GM10248 (cell line): Measurements from ENCODE around the gene DUSP22.
A peak's percentile ranks its signal among the peaks of the same experiment; 100 is the strongest.
"Not testable (repeated sequence)": the region's sequence is repeated elsewhere in the genome, so short reads cannot be mapped to it uniquely, and the experiment has no call there.

Experiments used
- CTCF ChIA-PET: fragments of 300-600 bp; sonication (Branson Sonifier 250); formaldehyde crosslinking; extraction: SDS; loops from one replicate; lab custom pipeline; 2021; ENCODE audit warnings: antibody characterized with exemption; lab: Yijun Ruan, JAX
- POLR2A ChIA-PET: fragments of 350-650 bp; sonication (Branson Sonifier 250); formaldehyde crosslinking; extraction: SDS; loops from one replicate; lab custom pipeline; 2020; ENCODE audit warnings: antibody characterized with exemption; lab: Yijun Ruan, JAX
- DNase-seq: peaks from one replicate; pipeline ENCODE4 v3.0.0; 2012; ENCODE audit errors: extremely low spot score
- TF ChIP-seq, protein P1 (sequence below): IDR thresholded peaks from 2 replicates; pipeline ENCODE4 v1.5.1; 2012; ENCODE audit warnings: mild to moderate bottlenecking, low read depth; ENCODE audit errors: extremely low read depth, missing control alignments, control extremely low read depth

The DUSP22 gene, protein sequence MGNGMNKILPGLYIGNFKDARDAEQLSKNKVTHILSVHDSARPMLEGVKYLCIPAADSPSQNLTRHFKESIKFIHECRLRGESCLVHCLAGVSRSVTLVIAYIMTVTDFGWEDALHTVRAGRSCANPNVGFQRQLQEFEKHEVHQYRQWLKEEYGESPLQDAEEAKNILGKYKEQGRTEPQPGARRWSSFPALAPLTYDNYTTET

DNA sequence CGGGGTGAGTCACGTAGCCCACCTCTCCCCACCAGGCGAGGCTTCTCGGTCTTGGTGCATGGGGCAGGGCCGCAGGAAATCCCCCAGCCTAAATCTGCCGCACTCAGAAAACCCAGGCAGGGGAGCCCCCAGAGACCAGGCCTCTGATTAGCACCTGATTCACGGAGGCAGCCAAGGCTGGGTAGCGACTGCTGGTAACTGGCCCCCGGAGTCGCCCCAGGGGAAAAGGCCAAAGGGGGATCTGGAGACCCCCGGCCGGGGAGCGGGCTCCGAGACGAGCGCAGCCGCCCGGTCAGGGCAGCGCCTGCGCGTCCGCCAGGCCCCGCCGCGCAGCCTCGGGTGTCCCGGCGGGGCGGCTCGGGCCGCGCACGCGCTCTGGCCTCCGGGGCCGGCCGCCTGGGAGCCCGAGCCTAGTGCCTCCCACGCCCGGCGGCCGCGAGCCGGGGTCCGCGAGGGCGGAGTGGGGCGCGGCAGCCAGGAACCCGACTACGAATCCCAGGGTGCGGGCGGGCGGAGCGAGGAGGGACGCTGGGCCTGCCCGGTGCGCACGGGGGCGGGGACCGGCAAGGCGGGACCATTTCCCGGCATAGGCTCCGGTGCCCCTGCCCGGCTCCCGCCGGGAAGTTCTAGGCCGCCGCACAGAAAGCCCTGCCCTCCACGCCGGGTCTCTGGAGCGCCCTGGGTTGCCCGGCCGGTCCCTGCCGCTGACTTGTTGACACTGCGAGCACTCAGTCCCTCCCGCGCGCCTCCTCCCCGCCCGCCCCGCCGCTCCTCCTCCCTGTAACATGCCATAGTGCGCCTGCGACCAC lies at the start of gene DUSP22:
Gene DUSP22 (plus strand): TSS at position 791 of the 809 bp plus-strand sequence. CDS start 53 bp downstream, outside the sequence.
- ChIA-PET CTCF (interaction anchor here (0.6 to 2.3 kb wide), 9 partner anchors 22 to 115 kb away, joined by 3 to 9 read pairs (median 4); no protein-coding TSS in a partner anchor), POLR2A (interaction anchor here (1.1 to 2.6 kb wide), 3 partner anchors 36 to 100 kb away, joined by 3 to 24 read pairs (median 5); partner anchors contain the start of gene IRF4)
- TF ChIP-seq, protein P1, sequence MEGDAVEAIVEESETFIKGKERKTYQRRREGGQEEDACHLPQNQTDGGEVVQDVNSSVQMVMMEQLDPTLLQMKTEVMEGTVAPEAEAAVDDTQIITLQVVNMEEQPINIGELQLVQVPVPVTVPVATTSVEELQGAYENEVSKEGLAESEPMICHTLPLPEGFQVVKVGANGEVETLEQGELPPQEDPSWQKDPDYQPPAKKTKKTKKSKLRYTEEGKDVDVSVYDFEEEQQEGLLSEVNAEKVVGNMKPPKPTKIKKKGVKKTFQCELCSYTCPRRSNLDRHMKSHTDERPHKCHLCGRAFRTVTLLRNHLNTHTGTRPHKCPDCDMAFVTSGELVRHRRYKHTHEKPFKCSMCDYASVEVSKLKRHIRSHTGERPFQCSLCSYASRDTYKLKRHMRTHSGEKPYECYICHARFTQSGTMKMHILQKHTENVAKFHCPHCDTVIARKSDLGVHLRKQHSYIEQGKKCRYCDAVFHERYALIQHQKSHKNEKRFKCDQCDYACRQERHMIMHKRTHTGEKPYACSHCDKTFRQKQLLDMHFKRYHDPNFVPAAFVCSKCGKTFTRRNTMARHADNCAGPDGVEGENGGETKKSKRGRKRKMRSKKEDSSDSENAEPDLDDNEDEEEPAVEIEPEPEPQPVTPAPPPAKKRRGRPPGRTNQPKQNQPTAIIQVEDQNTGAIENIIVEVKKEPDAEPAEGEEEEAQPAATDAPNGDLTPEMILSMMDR = no peak
- DNase-seq = peak; percentile 100

DNA sequence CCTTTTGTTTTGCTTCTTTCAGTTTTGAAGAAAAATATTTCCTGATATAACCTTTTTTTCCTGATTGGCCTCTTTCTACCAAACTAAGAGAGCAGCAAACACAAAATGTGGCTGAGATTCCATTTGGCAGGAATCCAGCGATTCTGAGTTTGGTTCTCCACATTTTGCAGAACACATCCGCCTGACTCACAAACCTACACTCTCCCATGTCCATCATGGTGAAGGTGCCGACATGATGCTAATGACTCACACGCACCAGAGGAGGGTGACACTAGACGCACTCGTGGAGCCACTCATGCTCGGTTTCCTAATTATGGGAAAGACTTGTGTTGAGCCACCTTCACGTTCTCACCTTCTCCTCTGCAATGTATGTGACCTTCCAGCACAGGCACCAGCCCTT lies 45.9 kb upstream of the DUSP22 start:
- no peak for DNase-seq
- TF ChIP-seq, protein P1 = no peak
- POLR2A ChIA-PET = no interaction called here
- CTCF ChIA-PET = no interaction called here

DNA sequence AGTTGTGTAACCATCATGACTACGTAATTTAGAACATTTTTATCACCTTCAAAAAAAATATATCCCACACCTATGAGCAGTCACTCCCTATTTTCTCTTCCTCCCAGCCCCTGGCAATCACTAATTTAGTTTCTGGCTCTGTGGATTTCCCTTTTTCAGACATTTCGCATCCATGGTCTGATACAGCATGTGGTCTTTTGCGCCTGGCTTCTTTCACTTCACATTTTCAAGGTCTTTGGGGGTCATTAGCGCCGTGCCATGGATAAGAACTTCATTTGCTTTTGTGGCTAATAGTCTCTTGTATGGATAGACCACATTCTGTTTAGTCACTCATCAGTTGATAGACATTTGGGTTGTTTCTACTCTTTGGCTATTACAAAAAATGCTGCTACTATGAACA lies 44.9 kb upstream of the DUSP22 start:
- CTCF ChIA-PET = interaction anchor here (3.2 kb wide), 1 partner anchor 13 kb away, joined by 12 read pairs; no protein-coding TSS in a partner anchor
- POLR2A ChIA-PET = no interaction called here
- DNase-seq = no peak
- TF ChIP-seq, protein P1 = no peak

DNA sequence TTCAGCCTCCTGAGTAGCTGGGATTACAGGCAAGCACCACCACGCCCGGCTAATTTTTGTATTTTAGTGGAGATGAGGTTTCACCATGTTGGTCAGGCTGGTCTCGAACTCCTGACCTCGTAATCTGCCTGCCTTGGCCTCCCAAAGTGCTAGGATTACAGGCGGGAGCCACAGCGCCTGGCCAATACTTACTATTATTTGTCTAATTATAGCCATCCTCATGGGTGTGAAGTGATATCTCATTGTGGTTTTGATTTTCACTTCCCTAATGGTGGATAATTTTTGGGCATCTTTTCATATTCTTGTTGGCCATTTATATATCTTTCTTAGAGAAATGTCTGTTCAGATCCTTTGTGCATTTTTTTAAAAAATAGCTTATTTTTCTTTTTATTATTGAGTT lies 44.2 kb upstream of the DUSP22 start:
- CTCF ChIA-PET = interaction anchor here (1.2 to 3.2 kb wide), 4 partner anchors 12 to 98 kb away, joined by 3 to 12 read pairs (median 8); no protein-coding TSS in a partner anchor
- POLR2A ChIA-PET = not testable (repeated sequence)

DNA sequence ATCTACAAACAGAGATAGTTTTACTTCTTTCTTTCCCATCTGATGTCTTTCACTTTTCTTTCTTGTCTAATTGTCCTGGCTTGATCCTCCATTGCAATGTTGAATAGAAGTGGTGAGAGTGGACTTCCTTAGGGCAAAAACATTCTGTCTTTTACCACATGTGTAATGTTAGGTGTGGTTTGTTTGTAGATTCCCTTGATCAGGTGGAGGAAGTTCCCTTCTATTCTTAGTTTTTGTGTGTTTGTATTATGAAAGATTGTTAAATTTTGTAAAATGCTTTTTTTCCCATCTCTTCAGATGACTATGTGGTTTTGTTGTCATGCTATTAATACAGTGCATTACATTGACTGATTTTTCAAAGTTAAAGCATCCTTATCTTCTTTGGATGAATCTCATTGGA lies 41.6 kb upstream of the DUSP22 start:
- TF ChIP-seq, protein P1 = no peak
- no peak for DNase-seq
- POLR2A ChIA-PET = no interaction called here
- CTCF ChIA-PET = interaction anchor here (3.2 kb wide), 1 partner anchor 9 kb away, joined by 12 read pairs; no protein-coding TSS in a partner anchor

More for the DNA sequence above, 44.2 kb upstream of the DUSP22 start:
- DNase-seq = not testable (repeated sequence)

DNA sequence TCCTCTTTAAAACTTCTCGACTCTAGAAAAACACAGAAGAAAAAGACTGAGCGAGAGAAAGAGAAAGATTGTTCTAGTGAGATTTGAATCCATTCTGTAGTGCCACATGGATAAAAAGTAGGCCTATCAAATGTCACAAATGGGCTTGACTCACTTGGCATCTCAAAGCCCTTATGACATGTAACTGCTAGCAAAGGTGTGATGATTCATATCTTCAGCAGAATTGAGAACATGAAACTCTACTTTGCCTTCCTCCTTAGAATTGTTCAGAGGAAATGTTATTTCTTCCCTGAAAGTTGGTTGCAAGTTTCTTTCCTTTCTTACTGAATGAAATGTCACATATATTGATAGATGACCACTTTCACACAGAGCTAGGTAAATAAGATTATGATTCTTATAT lies 40.4 kb upstream of the DUSP22 start:
- ChIA-PET CTCF (interaction anchor here (1.3 kb wide), 1 partner anchor 35 kb away, joined by 3 read pairs; no protein-coding TSS in a partner anchor), POLR2A (no interaction called here)
- DNase-seq = no peak
- TF ChIP-seq, protein P1 = no peak
